ENCODE results near the gene USP31. TPM values are rescaled to one million over a fixed set of nuclear protein-coding genes. Genes with fewer than 3 reads are reported as not detected.

USP31 gene
- total and polyA plus RNA-seq, 2 of the 8 experiments (the other 6 are each of a cell fraction or from before 2014, with no cell fraction given) = 6.7 to 19.0 TPM

GRCh38 chr16:23066676-23067075, 82.6 kb downstream of the USP31 start:
- no peak overlapping the region for H3K56ac ChIP-seq (replicated peaks; ENCODE audit: insufficient read length, low read depth, low read length)
- ChIA-PET POLR2A (ENCODE audit: partially characterized antibody) (interaction anchor here (0.6 kb wide), 1 partner anchor 21 kb away, joined by 3 read pairs; no protein-coding TSS in a partner anchor), CTCF (ENCODE audit: partially characterized antibody) (interaction anchor here (1.0 kb wide), 1 partner anchor 118 kb away, joined by 3 read pairs; no protein-coding TSS in a partner anchor)
- H3K9me3 ChIP-seq (ENCODE audit: insufficient read depth in 2 of 2, low read depth in 1 of 2, low read length in 1 of 2) = no peaks in the 10 kb centered on the region
- no peak overlapping the region for H2AK5ac ChIP-seq (ENCODE audit: low read depth, low read length)
- no peak overlapping the region for H2BK12ac ChIP-seq (ENCODE audit: low read depth, low read length)
- no peaks in the 10 kb centered on the region for H3K4me1 ChIP-seq (replicated peaks in 1 of 4; ENCODE audit: control insufficient read depth in 3 of 4, insufficient read depth in 4 of 4, low read length in 3 of 4)
- no peaks in the 10 kb centered on the region for H3K79me1 ChIP-seq (ENCODE audit: low read depth, low read length)
- H4K5ac ChIP-seq (ENCODE audit: insufficient read length, low read depth, low read length) = no peak overlapping the region
- H3K14ac ChIP-seq (ENCODE audit: insufficient read length) = no peak overlapping the region
- H3K18ac ChIP-seq (ENCODE audit: extremely low read depth, low read length) = no peak overlapping the region
- H3K27me3 ChIP-seq (replicated peaks in 1 of 4; ENCODE audit: control insufficient read depth in 3 of 4, extremely low read depth in 1 of 4, insufficient read depth in 3 of 4, low read length in 3 of 4) = no peaks in the 10 kb centered on the region
- no peak overlapping the region for H3K4ac ChIP-seq (replicated peaks; ENCODE audit: insufficient read length, low read depth, low read length)
- no peaks in the 10 kb centered on the region for H3K79me2 ChIP-seq (ENCODE audit: control insufficient read depth in 1 of 2, insufficient read depth in 2 of 2, low read length in 2 of 2)
- H3K27ac ChIP-seq (ENCODE audit: low read depth, low read length) = no peak overlapping the region
- no peak overlapping the region for H3K4me3 ChIP-seq (ENCODE audit: extremely low read depth in 1 of 4, insufficient read depth in 2 of 4, low read depth in 3 of 4, low read length in 4 of 4)
- DNase-seq (ENCODE audit: low read depth in 1 of 2, low spot score in 2 of 2) (no peak), FAIRE-seq (no peak)
- no peak overlapping the region for H2BK5ac ChIP-seq (ENCODE audit: low read depth, low read length)
- no peak overlapping the region for H3K23ac ChIP-seq (ENCODE audit: insufficient read length)
- no peak overlapping the region for H2BK120ac ChIP-seq (replicated peaks; ENCODE audit: low read depth, low read length)
- no peak overlapping the region for H3K9ac ChIP-seq (replicated peaks in 1 of 4; ENCODE audit: extremely low read depth in 1 of 4, low read depth in 3 of 4, low read length in 3 of 4)
- 94% methylated on average over 3 of the region's 3 CpGs; no CpG with 5 or more reads in 1 of the 2 experiments for WGBS, 2 experiments (ENCODE audit: extremely low coverage in 1 of 2, insufficient coverage in 1 of 2, insufficient read length in 1 of 2, insufficient replicate concordance in 2 of 2, low coverage in 1 of 2, low lambda C conversion rate in 2 of 2, missing lambda C conversion rate in 1 of 2)
- no peak overlapping the region for H4K8ac ChIP-seq (ENCODE audit: extremely low read depth, insufficient read depth, low read length)
- no peaks in the 10 kb centered on the region for H3K23me2 ChIP-seq (ENCODE audit: low read depth, low read length)
- H4K20me1 ChIP-seq (replicated peaks in 1 of 2; ENCODE audit: control insufficient read depth in 1 of 2, insufficient read depth in 2 of 2, low read length in 2 of 2) = peaks cover 0 to 1% of the 10 kb centered on the region in 2 experiments
- H2BK20ac ChIP-seq (ENCODE audit: low read length) = no peak overlapping the region
- H4K91ac ChIP-seq (replicated peaks; ENCODE audit: insufficient read length, low read length) = no peak overlapping the region
- peaks cover 4 to 36% (median 26%) of the 10 kb centered on the region in 4 experiments; a peak in 7 of 8 replicates for H3K36me3 ChIP-seq (ENCODE audit: control insufficient read depth in 2 of 4, insufficient read depth in 4 of 4, low read length in 3 of 4)
- no peak overlapping the region for H2AFZ ChIP-seq (ENCODE audit: low read length)
- H3K4me2 ChIP-seq (ENCODE audit: insufficient read depth in 1 of 2, low read depth in 2 of 2, low read length in 2 of 2) = no peak overlapping the region
- H2BK15ac ChIP-seq (ENCODE audit: low read length) = no peak overlapping the region
- TF ChIP-seq JUN (IDR thresholded peaks at IDR 0.05; ENCODE audit: low read depth, low read length) (no peak), EGR1 (IDR thresholded peaks at IDR 0.05; ENCODE audit: borderline replicate concordance, low read depth, low read length) (no peak), BACH1 (IDR thresholded peaks at IDR 0.05; ENCODE audit: low read length) (no peak), YY1 (IDR thresholded peaks at IDR 0.05; ENCODE audit: low read depth, low read length) (no peak), RFX5 (IDR thresholded peaks at IDR 0.05; ENCODE audit: borderline replicate concordance, low read depth, low read length) (no peak), MAFK (IDR thresholded peaks at IDR 0.05; ENCODE audit: low read depth, low read length) (no peak), CTBP2 (IDR thresholded peaks at IDR 0.05; ENCODE audit: borderline replicate concordance, insufficient read depth, insufficient read length, low read length) (no peak), TEAD4 (IDR thresholded peaks at IDR 0.05; ENCODE audit: low read depth, low read length) (no peak), CEBPB (IDR thresholded peaks at IDR 0.05; ENCODE audit: low read depth, low read length) (no peak), CBX5 (IDR thresholded peaks at IDR 0.05; ENCODE audit: low read depth, low read length) (no peak), SUZ12 (IDR thresholded peaks at IDR 0.05; ENCODE audit: low read length) (no peak), CHD2 (IDR thresholded peaks at IDR 0.05; ENCODE audit: low read length) (no peak)
- TF ChIP-seq, protein P1, sequence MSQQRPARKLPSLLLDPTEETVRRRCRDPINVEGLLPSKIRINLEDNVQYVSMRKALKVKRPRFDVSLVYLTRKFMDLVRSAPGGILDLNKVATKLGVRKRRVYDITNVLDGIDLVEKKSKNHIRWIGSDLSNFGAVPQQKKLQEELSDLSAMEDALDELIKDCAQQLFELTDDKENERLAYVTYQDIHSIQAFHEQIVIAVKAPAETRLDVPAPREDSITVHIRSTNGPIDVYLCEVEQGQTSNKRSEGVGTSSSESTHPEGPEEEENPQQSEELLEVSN (IDR thresholded peaks at IDR 0.05) = no peak
